BE2C (cell line): ENCODE measurements around the gene ZBP1.

ENCODE experiments used
- DNase-seq: peaks from one replicate; pipeline ENCODE4 v3.0.0-alpha.2; 2020
- H3K27me3 ChIP-seq: fragments of 250-450 bp; sonication (Bioruptor Pico); 2 replicates; pipeline ENCODE4 v1.5.1; 2020; ENCODE audit warnings: mild to moderate bottlenecking
- H3K36me3 ChIP-seq: fragments of 250-450 bp; sonication (Bioruptor Pico); 2 replicates; pipeline ENCODE4 v1.5.1; 2020; ENCODE audit warnings: mild to moderate bottlenecking
- H3K4me1 ChIP-seq: fragments of 250-450 bp; sonication (Bioruptor Pico); 2 replicates; pipeline ENCODE4 v1.5.1; 2020
- H3K4me3 ChIP-seq: 2 replicates; pipeline ENCODE4 v1.5.1; 2011; ENCODE audit warnings: low read depth, low read length
- H3K9me3 ChIP-seq: fragments of 250-450 bp; sonication (Bioruptor Pico); 2 replicates; pipeline ENCODE4 v1.5.1; 2020
- CTCF ChIP-seq: IDR thresholded peaks from 2 replicates; pipeline ENCODE4 v1.5.1; 2012; ENCODE audit warnings: mild to moderate bottlenecking, low read depth, low read length

Gene ZBP1

GRCh38 chr20:57648878-57649616, 28.8 kb upstream of the ZBP1 start:
- DNase-seq: no peak
- H3K4me3 ChIP-seq: no peak overlapping the region
- H3K9me3 ChIP-seq: no peaks in the 10 kb centered on the region
- TF ChIP-seq CTCF: no peak
- no peaks in the 10 kb centered on the region for H3K27me3 ChIP-seq
- H3K36me3 ChIP-seq: peaks cover 9% of the 10 kb centered on the region; the same call in 1 of the 2 replicates
- no peaks in the 10 kb centered on the region for H3K4me1 ChIP-seq

- no peak for TF ChIP-seq CTCF
- H3K4me1 ChIP-seq: no peaks in the 10 kb centered on the region
- peaks cover 9% of the 10 kb centered on the region; the same call in 1 of the 2 replicates for H3K36me3 ChIP-seq
- DNase-seq: no peak
- H3K4me3 ChIP-seq: no peak overlapping the region
- no peaks in the 10 kb centered on the region for H3K9me3 ChIP-seq
- H3K27me3 ChIP-seq: no peaks in the 10 kb centered on the region
These were observed 27.9 kb upstream of the ZBP1 start for GRCh38 chr20:57647933-57648785.

GRCh38 chr20:57647006-57647932, 27.0 kb upstream of the ZBP1 start:
- no peak for TF ChIP-seq CTCF
- no peak for DNase-seq
- Histone ChIP-seq H3K36me3 (peaks cover 6% of the 10 kb centered on the region; the same call in 1 of the 2 replicates), H3K4me1 (no peaks in the 10 kb centered on the region), H3K27me3 (peaks cover 8% of the 10 kb centered on the region), H3K4me3 (no peak overlapping the region), H3K9me3 (no peaks in the 10 kb centered on the region)

DNA sequence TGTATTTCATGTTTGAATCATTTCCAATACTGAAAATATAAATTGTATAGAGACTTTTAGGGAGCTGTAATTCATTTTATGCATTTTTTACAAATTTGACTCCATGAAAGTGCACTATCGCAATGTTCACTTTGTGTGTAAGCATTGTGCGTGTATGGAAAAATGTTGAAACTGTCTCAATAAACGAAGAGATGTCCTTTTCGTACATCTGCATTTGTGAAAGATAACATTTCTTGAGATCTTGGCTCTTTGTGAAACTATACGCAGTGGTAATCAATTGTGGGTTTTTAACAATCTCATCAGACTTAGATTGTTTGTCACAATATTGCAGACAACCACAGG, 18.6 kb upstream of the ZBP1 start:
- H3K36me3 ChIP-seq: no peaks in the 10 kb centered on the region
- peaks cover 48% of the 10 kb centered on the region for H3K27me3 ChIP-seq
- no peak for TF ChIP-seq CTCF
- no peak for DNase-seq
- no peaks in the 10 kb centered on the region for H3K4me1 ChIP-seq
- no peak overlapping the region for H3K4me3 ChIP-seq
- H3K9me3 ChIP-seq: no peaks in the 10 kb centered on the region

GRCh38 chr20:57638173-57638894, 18.1 kb upstream of the ZBP1 start:
- H3K9me3 ChIP-seq: no peaks in the 10 kb centered on the region
- H3K27me3 ChIP-seq: peaks cover 48% of the 10 kb centered on the region
- no peak overlapping the region for H3K4me3 ChIP-seq
- no peaks in the 10 kb centered on the region for H3K36me3 ChIP-seq
- H3K4me1 ChIP-seq: no peaks in the 10 kb centered on the region
- TF ChIP-seq CTCF: no peak
- DNase-seq: no peak
